ENCODE results near the gene MAPK7.

- TF ChIP-seq CTCF (IDR thresholded peaks at IDR 0.05; ENCODE audit: insufficient read depth, low read depth, low read length) (no peak), EZH2 (IDR thresholded peaks at IDR 0.05; ENCODE audit: insufficient read depth, low read length) (no peak)
Observed at GRCh38 chr17:19377602-19378415, 489 bp upstream of the MAPK7 start.
